ENCODE measurements around the gene FREY1.
"Not testable (repeated sequence)": the region's sequence is repeated elsewhere in the genome, so short reads cannot be mapped to it uniquely, and the experiment has no call there.

The FREY1 gene

GRCh38 chr11:45913514-45913913 is 6.4 kb upstream of the FREY1 start:
- DNase-seq = no peak

- no peak for DNase-seq
Measured at GRCh38 chr11:45910623-45911022, 3.6 kb upstream of the FREY1 start.

- no peak for DNase-seq
Measured at GRCh38 chr11:45909594-45910475, 2.8 kb upstream of the FREY1 start.

GRCh38 chr11:45907911-45908370 is 870 bp upstream of the FREY1 start:
- DNase-seq = no peak

GRCh38 chr11:45906096-45906682 is 882 bp downstream of the FREY1 start:
- DNase-seq = no peak

DNA sequence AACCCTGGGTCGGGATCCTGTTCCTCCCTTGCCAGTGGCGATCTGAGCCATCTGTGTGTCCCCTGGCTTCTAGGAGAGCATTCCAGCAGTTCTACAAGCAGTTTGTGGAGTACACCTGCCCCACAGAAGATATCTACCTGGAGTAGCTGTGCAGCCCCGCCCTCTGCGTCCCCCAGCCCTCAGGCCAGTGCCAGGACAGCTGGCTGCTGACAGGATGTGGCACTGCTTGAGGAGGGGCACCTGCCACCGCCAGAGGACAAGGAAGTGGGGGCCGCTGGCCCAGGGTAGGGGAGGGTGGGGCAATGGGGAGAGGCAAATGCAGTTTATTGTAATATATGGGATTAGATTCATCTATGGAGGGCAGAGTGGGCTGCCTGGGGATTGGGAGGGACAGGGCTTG is 1.5 kb downstream of the FREY1 start:
- not testable (repeated sequence) for DNase-seq

DNA sequence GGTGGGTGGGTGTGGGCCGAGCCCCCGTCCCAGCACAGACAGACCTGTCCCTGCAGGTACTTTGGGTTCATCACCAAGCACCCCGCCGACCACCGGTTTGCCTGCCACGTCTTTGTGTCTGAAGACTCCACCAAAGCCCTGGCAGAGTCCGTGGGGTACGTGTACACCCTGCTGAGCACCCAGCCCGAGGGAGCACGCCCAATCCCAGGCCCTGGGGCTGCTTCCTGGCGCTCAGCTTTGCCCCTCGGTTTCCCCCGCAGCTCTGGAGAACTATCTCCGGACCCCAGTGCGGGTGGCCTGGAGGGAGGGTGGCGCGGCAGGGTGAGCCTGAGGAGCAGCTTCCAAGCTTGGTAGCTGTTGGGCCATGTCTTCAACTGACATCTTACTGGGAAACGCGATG is 2.0 kb downstream of the FREY1 start:
- DNase-seq = no peak

GRCh38 chr11:45904309-45904915 is 2.7 kb downstream of the FREY1 start:
- DNase-seq = no peak

- DNase-seq = no peak
Measured at GRCh38 chr11:45902452-45903380, 4.4 kb downstream of the FREY1 start.

- DNase-seq = no peak
Measured at GRCh38 chr11:45901626-45902025, 5.4 kb downstream of the FREY1 start.

DNA sequence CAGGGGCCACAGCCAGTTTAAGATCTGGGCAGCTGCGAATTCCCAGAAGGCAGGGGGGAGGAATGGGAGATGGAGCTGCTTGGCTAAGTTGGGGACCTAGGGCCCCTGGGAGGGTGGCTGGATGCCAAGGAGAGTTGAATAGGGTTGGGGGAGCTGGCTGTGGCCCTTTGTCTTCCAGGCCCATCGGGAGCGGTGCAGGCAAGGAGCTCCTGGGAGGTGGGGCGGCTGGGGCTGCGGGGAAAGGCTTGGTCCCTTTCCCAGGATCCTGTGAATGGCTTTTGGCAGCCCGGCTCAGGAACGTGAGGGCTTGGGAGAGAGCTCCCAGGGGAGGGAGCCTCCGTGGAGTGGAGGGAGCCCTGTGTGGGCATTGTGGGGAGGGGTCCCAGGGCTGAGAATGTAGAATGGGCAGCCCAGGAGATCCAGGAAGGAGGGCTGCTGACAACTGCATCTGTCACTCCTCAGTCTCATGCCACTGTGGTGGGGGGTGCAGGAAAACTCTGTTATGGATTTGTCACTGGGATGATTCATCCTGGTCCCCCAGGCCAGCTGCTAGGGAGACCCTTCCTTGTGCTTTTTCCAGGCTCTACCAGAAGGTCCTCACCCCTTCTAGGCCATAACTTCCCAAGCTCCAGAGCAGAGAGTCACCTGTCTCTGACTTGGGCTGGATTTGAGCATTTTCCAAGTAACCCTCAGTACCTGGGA is 6.0 kb downstream of the FREY1 start:
- no peak for DNase-seq

GRCh38 chr11:45900175-45900800 is 6.8 kb downstream of the FREY1 start:
- peak; percentile 16 for DNase-seq

DNA sequence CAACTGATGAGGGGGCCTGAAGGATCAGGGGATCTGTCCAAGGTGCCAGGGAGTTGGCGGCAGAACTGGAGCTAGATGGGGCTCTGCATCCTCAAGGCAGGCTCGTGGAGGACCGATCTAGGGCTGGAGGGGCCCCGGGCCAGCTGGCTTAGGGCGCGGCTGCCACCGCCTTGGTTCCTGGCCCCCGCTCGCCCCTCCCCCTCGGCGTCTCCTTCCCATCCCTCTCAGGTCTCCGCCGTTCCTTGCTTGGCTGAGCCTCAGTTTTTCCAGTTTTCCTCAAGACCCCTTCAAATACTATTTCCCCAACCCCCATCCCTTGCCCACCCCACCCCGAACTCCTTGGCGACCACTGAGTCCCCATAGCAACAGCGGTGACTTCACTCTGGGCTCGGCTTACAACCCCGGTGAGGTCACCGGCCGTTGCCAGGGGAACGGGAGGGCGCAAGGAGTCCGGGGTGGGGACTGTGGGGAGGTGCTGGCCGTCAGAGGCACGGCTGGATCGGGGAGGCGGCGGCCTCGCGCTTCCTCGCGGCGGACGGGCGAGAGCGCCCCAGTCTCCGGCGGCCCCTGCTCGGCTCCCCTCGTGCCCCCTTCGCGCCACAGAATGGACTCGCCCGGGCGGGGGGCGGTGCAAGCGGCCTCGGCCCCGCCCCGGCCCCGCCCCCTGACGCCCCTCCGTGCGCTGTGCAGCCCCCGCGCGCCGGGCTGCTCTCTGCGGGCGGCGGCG is 7.5 kb downstream of the FREY1 start:
- DNase-seq = peak; percentile 95

DNA sequence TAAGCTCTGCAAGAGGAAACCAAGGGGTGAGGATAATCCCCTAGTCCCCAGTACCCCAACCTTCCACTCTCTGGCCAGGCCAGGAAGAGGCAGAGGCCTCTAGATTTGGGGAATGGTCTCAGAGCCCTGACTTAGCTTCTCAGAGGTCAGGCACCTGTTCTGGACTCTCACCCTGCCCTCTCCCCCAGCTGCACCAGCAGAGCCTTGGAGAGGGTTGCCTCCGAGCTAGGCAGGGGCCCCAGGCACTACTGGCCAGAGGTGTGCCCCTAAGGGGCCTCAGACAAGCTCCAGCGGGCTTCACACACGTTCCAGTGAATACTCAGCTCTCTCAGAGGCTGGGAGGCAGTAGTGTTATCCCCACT is 8.0 kb downstream of the FREY1 start:
- no peak for DNase-seq

- no peak for DNase-seq
Measured at GRCh38 chr11:45897556-45897955, 9.5 kb downstream of the FREY1 start.

GRCh38 chr11:45896422-45896984 is 10.6 kb downstream of the FREY1 start:
- DNase-seq = peak; percentile 92

DNA sequence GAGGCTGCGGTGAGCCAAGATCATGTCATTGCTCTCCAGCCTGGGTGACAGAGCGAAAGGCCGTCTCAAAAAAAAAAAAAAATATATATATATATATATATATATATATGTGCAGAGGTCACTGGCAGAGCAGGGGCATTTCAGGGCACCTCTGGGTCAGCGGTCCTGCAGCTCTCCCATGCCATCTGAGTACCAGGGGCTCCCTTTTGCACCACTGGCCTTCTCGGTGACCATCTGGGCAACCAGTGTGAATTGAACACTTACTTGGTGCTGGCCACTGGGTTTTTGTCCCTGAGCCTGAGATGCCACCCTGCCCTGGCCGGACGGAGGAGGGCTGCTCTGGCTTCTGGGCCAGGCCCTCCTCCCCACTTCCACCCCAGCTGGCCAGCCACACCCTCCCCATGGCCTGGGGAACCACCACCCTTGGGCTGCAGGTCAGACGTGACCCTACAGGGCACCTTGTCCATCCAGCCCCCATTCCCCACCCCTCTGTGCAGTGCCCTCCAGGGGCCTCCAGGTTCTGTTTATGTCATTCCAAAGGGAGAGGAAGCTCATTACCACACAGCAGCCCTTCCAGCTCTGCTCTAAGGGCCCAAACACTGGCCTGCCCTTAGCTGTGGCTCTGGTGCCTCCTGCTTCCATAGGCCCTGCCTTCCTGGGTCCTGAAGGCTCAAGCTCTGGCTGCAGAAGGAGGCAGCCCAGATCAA is 11.4 kb downstream of the FREY1 start:
- no peak for DNase-seq

GRCh38 chr11:45894555-45895247 is 12.4 kb downstream of the FREY1 start:
- DNase-seq = no peak

DNA sequence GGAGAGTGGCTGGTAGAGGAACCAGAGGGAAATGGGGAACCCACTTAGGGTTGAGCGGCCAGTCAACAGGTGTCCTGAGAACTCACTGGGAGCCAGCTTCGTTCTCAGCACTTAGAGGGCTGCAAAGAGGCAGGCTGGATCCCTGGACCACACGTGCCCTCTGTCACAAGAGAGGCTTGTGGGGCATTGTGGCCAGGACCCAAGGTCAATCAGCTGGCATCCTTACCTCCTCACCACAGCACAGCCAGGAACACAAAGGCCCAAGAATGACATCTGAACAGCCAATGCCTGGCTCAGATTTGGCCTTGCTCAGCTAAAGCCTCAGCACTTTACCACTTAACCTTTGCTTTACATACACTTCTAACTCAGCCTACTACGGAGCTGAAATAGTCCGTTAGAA is 14.2 kb downstream of the FREY1 start:
- DNase-seq = no peak
